ENCODE results near the gene AIDA.

GRCh38 chr1:222691016-222691415, 21.3 kb downstream of the AIDA start:
- no peak for TF ChIP-seq CTCF (conservative IDR thresholded peaks at IDR 0.05; ENCODE audit: low read depth, low read length)
- TF ChIP-seq EZH2 (IDR thresholded peaks at IDR 0.05; ENCODE audit: low read length, unreplicated experiment): no peak
